ENCODE data around the gene GALNT9.

DNA sequence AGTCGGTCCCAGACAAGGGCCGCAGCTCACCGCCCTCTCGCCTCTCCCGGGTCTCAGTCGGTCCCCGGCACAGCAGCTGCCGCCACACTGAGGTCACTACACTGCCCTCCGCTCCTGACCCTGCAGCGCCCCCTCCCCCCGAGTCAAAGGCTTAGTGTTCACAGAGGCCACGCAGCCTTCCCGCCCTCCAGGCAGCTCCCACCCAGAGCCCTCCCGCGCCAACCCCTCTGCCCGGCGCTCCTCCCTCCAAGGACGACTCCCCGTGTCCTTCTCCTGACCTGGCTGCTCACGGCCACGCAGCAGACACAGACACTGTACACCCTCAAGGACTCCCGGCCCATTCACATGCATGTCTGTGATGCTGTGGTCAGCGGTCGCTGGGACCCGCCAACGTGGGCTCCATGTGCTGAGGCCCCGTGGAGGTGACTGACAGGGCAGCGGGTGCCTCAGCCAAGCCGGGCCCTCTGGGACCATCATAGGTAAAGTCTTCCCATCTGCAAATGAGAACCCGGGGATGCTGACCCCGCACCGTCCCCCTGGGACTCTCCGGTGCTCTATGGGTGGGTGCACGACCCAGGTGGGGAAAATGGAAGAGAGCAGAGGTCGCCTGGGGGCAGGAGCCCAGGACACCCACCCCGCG lies 16.3 kb upstream of the GALNT9 start:
- TF ChIP-seq, protein P1, sequence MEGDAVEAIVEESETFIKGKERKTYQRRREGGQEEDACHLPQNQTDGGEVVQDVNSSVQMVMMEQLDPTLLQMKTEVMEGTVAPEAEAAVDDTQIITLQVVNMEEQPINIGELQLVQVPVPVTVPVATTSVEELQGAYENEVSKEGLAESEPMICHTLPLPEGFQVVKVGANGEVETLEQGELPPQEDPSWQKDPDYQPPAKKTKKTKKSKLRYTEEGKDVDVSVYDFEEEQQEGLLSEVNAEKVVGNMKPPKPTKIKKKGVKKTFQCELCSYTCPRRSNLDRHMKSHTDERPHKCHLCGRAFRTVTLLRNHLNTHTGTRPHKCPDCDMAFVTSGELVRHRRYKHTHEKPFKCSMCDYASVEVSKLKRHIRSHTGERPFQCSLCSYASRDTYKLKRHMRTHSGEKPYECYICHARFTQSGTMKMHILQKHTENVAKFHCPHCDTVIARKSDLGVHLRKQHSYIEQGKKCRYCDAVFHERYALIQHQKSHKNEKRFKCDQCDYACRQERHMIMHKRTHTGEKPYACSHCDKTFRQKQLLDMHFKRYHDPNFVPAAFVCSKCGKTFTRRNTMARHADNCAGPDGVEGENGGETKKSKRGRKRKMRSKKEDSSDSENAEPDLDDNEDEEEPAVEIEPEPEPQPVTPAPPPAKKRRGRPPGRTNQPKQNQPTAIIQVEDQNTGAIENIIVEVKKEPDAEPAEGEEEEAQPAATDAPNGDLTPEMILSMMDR (IDR thresholded peaks at IDR 0.05), result no peak
- TF ChIP-seq POLR2A (IDR thresholded peaks at IDR 0.05), result no peak
- TF ChIP-seq EP300 (IDR thresholded peaks at IDR 0.05), result no peak
- no peak for TF ChIP-seq POLR2AphosphoS5 (IDR thresholded peaks at IDR 0.05)
